MM.1S (cell line): ENCODE measurements around the gene TSPAN33.

Source experiments
- CTCF ChIP-seq: fragments of 300-600 bp; sonication (generic); IDR thresholded peaks from 2 replicates; pipeline ENCODE4 v1.5.1; 2016; ENCODE audit warnings: antibody characterized with exemption, low read length, mixed read lengths
- EZH2 ChIP-seq: fragments of 300-600 bp; sonication (generic); optimal IDR thresholded peaks from 2 replicates; pipeline ENCODE3; 2017; ENCODE audit warnings: low read depth, mild to moderate bottlenecking, antibody characterized with exemption, low read length, mixed read lengths
- EZH2phosphoT487 ChIP-seq: fragments of 300-600 bp; sonication (generic); IDR thresholded peaks from 2 replicates; pipeline ENCODE4 v1.6.1; 2018; ENCODE audit warnings: antibody characterized with exemption, low read length

GRCh38 chr7:129136887-129137642 lies 7.4 kb upstream of the TSPAN33 start:
- no peak for TF ChIP-seq CTCF
- TF ChIP-seq EZH2 = no peak
- TF ChIP-seq EZH2phosphoT487 = no peak
